Glomerular endothelial cell (primary cell): ENCODE results near the gene HIKESHI. TPM values are rescaled to one million over a fixed set of nuclear protein-coding genes. Genes with fewer than 3 reads are reported as not detected.
"Not testable (repeated sequence)": the region's sequence is repeated elsewhere in the genome, so short reads cannot be mapped to it uniquely, and the experiment has no call there.

ENCODE experiments used
- DNase-seq: peaks from one replicate; pipeline ENCODE4 v3.0.0-alpha.2; 2011; ENCODE audit warnings: low read depth, low spot score; ENCODE audit errors: extremely low read depth
- total RNA-seq: library from RNA; depleted of rRNA; stranded (reverse); fragments of >200 nt; gene quantifications from 2 replicates; pipeline ENCODE4 v1.2.3, GENCODE V29; 2015

HIKESHI gene
- total RNA-seq, 1 donor from 2014 or later: 31.8 TPM

GRCh38 chr11:86292912-86293616 lies 9.0 kb upstream of the HIKESHI start:
- DNase-seq: no peak

DNA sequence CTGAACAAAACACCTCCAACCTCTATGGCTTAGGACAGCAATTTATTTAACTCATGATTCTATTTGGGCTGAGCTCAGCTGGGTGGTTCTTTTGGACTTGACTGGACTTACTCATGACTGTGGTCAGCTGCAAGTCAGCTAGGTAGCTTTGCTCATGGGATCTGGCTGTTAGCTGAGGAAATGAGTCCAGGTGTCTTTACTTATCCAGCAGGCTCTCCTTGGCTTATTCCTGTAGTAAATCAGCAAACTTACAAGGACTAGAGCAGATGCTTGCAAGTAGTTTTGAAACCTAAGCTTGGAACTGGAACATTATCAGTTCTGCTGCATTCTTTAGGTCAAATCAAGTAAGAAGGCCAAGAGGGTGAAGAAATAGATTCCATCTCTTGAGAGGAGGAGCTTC lies 8.0 kb upstream of the HIKESHI start:
- no peak for DNase-seq

GRCh38 chr11:86301742-86302091 lies 323 bp upstream of the HIKESHI start:
- DNase-seq: no peak

DNA sequence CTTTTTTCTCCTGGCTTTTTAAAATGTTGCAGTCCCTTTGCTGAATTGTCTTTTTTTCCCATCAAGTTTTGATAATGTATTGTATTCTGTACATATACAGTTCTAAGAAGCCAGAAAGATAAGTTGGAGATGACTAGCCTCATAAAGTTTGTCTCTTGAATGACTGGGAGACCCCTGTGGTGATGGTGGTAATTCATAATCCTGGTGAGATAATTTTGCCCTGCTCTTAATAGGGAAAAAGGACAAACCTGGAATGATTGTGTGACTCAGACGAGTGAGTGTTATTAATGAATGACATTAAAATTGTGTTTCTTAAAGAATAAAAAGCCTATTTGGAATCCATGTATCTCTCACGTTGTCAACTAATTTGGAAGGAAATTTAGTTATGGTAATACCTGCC lies 1.2 kb downstream of the HIKESHI start:
- no peak for DNase-seq

DNA sequence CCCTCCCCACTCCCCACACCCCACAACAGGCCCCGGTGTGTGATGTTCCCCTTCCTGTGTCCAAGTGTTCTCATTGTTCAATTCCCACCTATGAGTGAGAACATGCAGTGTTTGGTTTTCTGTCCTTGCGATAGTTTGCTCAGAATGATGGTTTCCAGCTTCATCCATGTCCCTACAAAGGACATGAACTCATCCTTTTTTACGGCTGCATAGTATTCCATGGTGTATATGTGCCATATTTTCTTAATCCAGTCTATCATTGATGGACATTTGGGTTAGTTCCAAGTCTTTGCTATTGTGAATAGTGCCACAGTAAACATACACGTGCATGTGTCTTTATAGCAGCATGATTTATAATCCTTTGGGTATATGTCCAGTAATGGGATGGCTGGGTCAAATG lies 6.7 kb downstream of the HIKESHI start:
- DNase-seq: not testable (repeated sequence)

GRCh38 chr11:86313793-86314192 lies 11.8 kb downstream of the HIKESHI start:
- DNase-seq: no peak

DNA sequence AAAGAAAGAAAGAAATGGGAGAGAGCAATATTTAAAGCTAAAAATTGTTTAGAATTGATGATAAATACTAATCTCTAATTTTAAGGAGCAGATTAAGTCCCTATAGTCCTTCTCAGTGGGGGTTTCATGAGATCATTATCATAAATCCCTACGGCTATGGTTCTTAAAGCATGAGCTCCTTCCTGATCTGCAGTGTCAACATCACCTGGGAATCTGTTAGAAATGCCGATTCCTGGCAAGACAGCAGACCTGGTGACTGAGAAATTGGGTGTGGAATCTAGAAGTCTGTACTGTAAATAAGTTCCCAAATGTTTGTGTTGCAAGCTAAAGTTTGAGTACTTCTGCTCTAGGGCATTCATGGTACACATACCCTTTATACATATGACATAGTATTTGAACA lies 12.6 kb downstream of the HIKESHI start:
- DNase-seq: no peak

DNA sequence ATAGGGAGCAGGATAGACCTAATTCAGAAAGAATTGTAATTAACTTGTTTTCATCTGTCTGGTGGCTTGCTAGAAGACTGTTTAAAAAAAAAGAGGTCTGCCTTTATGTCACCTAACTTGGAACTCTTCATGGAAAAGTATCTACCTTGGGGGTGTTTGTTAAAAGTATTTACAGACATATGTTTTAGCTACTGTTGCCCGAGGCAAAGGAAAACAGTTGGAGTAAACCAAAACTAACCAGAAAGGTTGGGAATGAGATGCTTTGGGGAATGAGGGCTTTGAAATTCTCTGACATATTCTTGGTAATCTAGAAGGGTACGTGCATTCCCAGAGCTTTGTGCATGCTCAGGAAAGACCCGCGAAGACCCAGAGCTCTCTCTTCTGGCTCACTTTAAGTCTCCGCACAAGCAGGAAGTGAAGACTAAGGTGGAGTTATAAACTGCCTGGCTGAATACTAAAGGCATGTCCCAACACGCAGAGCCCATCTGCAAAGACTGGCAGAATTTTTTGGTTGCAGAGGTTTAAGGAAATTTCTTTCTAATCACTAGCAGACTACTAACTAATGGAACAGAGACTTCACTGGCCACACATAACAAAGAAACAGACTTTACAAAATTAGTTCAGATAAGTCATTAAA lies 33.2 kb downstream of the HIKESHI start:
- DNase-seq: no peak

DNA sequence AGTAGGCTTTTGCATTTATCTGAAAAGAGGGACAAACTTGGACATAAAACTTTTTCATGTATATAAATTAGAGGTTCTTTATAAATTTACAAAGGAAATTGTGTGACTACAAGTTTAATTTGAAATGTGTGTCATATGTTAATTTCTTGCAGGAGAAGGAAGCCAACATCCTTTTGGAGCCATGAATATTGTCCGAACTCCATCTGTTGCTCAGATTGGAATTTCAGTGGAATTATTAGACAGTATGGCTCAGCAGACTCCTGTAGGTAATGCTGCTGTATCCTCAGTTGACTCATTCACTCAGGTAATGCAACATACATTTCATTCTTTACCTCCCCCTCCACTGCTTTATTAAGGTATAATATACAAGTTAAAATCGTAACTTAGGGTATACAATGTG lies 35.2 kb downstream of the HIKESHI start:
- no peak for DNase-seq

- DNase-seq: no peak
Observed at GRCh38 chr11:86341382-86341781, 39.3 kb downstream of the HIKESHI start.

GRCh38 chr11:86346513-86346912 lies 44.5 kb downstream of the HIKESHI start:
- DNase-seq: no peak

DNA sequence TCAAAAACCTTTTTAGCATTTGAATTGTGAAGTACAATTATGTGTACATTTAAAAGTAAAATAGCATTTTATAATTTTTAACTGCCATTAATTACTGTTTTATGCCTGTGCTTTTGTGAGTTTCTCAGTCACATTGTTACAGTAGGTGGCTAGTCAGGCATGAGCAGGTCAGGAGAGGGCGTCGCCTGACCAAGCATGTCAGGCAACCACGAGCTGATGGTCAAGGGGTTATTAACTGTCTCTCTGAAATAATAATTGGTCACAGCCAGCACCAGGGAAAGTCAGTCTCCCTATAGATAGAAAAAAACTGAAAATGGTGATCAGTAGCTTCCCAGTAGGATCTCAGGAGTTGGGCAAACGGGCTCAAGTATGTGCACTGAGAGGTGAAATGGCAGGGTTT lies 53.2 kb downstream of the HIKESHI start:
- no peak for DNase-seq

- not testable (repeated sequence) for DNase-seq
Observed at GRCh38 chr11:86357412-86357811, 55.4 kb downstream of the HIKESHI start.

GRCh38 chr11:86358720-86359119 lies 56.7 kb downstream of the HIKESHI start:
- DNase-seq: no peak

DNA sequence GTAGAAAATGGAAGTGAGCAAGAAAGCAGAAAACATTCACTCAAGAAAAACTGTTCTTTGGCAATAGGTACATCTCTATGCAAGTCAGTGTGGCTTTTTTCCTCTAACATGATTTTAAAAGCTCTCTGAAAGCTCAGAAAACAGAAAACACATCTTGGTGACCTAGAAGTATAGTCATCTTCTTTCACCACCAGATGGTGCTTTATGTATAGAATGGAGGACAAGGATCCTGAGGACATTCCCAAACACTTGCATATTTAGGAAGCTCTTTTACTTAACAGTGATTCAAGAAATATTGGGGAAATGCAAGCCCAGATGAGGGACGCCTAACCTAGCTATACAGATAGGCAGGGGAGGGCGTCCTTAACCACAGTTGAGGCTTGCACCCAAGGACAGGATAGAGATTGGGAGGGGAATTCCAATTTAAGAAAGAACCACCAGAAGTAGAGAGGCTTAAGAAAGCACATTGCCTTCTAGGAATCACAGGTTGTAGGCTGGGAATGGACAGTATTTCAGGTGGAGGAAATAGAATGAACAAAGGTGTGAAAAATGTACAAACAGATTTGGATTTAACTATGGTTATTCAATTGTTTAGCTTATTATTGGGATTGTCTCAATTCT lies 58.8 kb downstream of the HIKESHI start:
- no peak for DNase-seq

DNA sequence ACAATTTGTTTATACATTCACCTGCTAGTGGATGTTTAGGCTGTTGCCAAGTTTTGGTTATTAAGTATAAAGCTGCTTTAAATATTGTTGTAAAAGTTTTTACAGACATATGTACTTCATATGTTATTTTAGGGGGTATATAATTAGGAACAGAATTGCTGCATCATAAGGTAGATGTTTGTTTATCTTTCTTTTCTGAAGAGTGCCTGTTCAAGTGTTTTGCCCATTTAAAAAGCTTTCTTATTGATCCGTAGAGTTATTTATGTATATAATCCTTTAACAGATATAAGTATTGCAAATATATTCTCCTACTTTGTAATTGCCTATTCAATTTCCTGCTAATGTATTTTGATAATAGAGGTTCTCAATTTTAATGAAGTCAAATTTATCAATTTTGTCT lies 61.4 kb downstream of the HIKESHI start:
- DNase-seq: no peak

- DNase-seq: no peak
Observed at GRCh38 chr11:86365546-86365945, 63.5 kb downstream of the HIKESHI start.

- no peak for DNase-seq
Observed at GRCh38 chr11:86369668-86370067, 67.6 kb downstream of the HIKESHI start.

DNA sequence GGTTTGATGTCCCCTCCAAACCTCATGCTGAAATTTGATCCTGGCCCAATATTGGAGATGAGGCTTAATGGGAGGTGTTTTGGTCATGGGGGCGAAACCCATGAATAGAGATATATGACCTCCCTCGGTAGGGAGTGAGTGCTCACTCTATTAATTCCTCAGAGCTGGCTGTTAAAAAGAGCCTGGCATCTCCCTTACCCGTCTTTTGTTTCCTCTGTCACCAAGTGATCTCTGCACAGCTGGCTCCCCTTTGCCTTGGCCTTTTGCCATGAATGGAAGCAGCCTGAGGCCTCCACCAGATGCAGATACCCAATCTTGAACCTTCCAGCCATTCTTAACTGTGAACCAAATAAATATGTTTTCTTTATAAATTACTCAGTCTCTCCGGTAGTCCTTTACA lies 68.1 kb downstream of the HIKESHI start:
- DNase-seq: no peak

- no peak for DNase-seq
Observed at GRCh38 chr11:86370922-86371594, 69.0 kb downstream of the HIKESHI start.

DNA sequence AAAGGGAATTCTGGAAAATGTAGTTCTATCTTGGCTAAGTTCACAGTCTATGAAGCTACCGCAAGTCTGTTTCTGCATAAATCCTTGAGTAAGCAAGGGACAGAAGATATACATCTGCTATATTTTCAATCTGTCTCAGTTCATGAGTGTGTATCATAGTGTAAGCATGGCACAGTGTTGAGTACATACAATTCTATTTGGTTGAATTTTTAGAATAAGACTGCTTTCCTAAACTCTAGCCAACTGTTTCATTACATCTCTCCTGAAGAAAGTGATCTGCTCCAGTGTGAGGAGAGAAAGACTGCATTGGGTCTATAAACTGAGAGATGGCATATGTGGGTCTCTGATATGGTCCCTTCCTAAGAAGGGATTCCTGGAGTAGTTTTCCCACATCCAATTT lies 70.0 kb downstream of the HIKESHI start:
- no peak for DNase-seq

GRCh38 chr11:86372586-86372985 lies 70.5 kb downstream of the HIKESHI start:
- no peak for DNase-seq
